ENCODE data around the gene LRRK2.

The LRRK2 gene

GRCh38 chr12:40184493-40185302 is 40.1 kb upstream of the LRRK2 start:
- DNase-seq: no peak
- H3K4me1 ChIP-seq: no peaks in the 10 kb centered on the region
- H3K36me3 ChIP-seq: no peaks in the 10 kb centered on the region
- no peak overlapping the region for H3K4me3 ChIP-seq (ENCODE audit: low read depth, low read length)
- H3K27me3 ChIP-seq: no peaks in the 10 kb centered on the region
- no peak for TF ChIP-seq CTCF (IDR thresholded peaks at IDR 0.05; ENCODE audit: low read depth, low read length)
- H3K9me3 ChIP-seq: no peaks in the 10 kb centered on the region

GRCh38 chr12:40185303-40185693 is 39.5 kb upstream of the LRRK2 start:
- no peak for DNase-seq
- no peak for TF ChIP-seq CTCF (IDR thresholded peaks at IDR 0.05; ENCODE audit: low read depth, low read length)

GRCh38 chr12:40188558-40189320 is 36.1 kb upstream of the LRRK2 start:
- DNase-seq: no peak
- Histone ChIP-seq H3K27me3 (no peaks in the 10 kb centered on the region), H3K36me3 (no peaks in the 10 kb centered on the region), H3K4me1 (no peaks in the 10 kb centered on the region), H3K4me3 (ENCODE audit: low read depth, low read length) (no peak overlapping the region), H3K9me3 (no peaks in the 10 kb centered on the region)
- no peak for TF ChIP-seq CTCF (IDR thresholded peaks at IDR 0.05; ENCODE audit: low read depth, low read length)

More at GRCh38 chr12:40185303-40185693, 39.5 kb upstream of the LRRK2 start:
- Histone ChIP-seq H3K36me3 (no peaks in the 10 kb centered on the region), H3K4me3 (ENCODE audit: low read depth, low read length) (no peak overlapping the region), H3K27me3 (no peaks in the 10 kb centered on the region), H3K4me1 (no peaks in the 10 kb centered on the region), H3K9me3 (no peaks in the 10 kb centered on the region)

GRCh38 chr12:40192704-40193255 is 32.0 kb upstream of the LRRK2 start:
- Histone ChIP-seq H3K9me3 (no peaks in the 10 kb centered on the region), H3K4me3 (ENCODE audit: low read depth, low read length) (no peak overlapping the region), H3K4me1 (no peaks in the 10 kb centered on the region), H3K36me3 (no peaks in the 10 kb centered on the region), H3K27me3 (no peaks in the 10 kb centered on the region)
- no peak for DNase-seq
- no peak for TF ChIP-seq CTCF (IDR thresholded peaks at IDR 0.05; ENCODE audit: low read depth, low read length)

GRCh38 chr12:40194846-40195245 is 30.0 kb upstream of the LRRK2 start:
- Histone ChIP-seq H3K9me3 (no peaks in the 10 kb centered on the region), H3K36me3 (no peaks in the 10 kb centered on the region), H3K4me1 (no peaks in the 10 kb centered on the region), H3K27me3 (no peaks in the 10 kb centered on the region), H3K4me3 (ENCODE audit: low read depth, low read length) (no peak overlapping the region)
- no peak for TF ChIP-seq CTCF (IDR thresholded peaks at IDR 0.05; ENCODE audit: low read depth, low read length)
- no peak for DNase-seq

Measured in BE2C (cell line).